Activated naive CD8-positive, alpha-beta T cell treated with anti-CD3 and anti-CD28 coated beads, Interleukin-2, amount 10 ng/mL, durations not matched to agents 7 days and 5 days (primary cell): ENCODE results near the gene CREB5. TPM values are rescaled to one million over a fixed set of nuclear protein-coding genes. Genes with fewer than 3 reads are reported as not detected.
"Not testable (repeated sequence)": the region's sequence is repeated elsewhere in the genome, so short reads cannot be mapped to it uniquely, and the experiment has no call there.

ENCODE experiments used
- ATAC-seq: fragments of 150-1000 bp; cut with Tn5 transposase; one replicate; pipeline ENCODE4 v1.10.0; 2021; ENCODE audit warnings: low read depth, moderate library complexity
- POLR2A ChIA-PET: fragments of 350-600 bp; sonication (Branson Sonifier 250); formaldehyde crosslinking; loops from one replicate; lab custom pipeline; 2021; ENCODE audit warnings: antibody characterized with exemption; lab: Charles Lee
- DNase-seq: peaks from one replicate; pipeline ENCODE4 v3.0.0; 2021
- H3K27ac Mint-ChIP-seq: one replicate; pipeline ENCODE4 v1.8.0; 2022; ENCODE audit warnings: mild to moderate bottlenecking, mixed read lengths
- H3K27me3 Mint-ChIP-seq: one replicate; pipeline ENCODE4 v1.8.0; 2022; ENCODE audit warnings: mild to moderate bottlenecking, moderate library complexity, mixed read lengths
- H3K36me3 Mint-ChIP-seq: one replicate; pipeline ENCODE4 v1.8.0; 2021; ENCODE audit warnings: mild to moderate bottlenecking, mixed read lengths
- H3K4me1 Mint-ChIP-seq: one replicate; pipeline ENCODE4 v1.8.0; 2021; ENCODE audit warnings: mixed read lengths
- H3K4me3 Mint-ChIP-seq: one replicate; pipeline ENCODE4 v1.8.0; 2022; ENCODE audit warnings: mild to moderate bottlenecking, moderate library complexity, mixed read lengths
- H3K9me3 Mint-ChIP-seq: one replicate; pipeline ENCODE4 v1.8.0; 2021; ENCODE audit warnings: mixed read lengths
- total RNA-seq, 2 experiments: library from RNA; stranded (reverse); gene quantifications; one replicate each; pipeline ENCODE4 v1.2.3, GENCODE V29; 2021

The CREB5 gene
- total RNA-seq, 2 experiments from 2014 or later, result not detected

GRCh38 chr7:28768577-28769147 lies 356.3 kb downstream of the CREB5 start:
- no peaks in the 10 kb centered on the region for H3K36me3 Mint-ChIP-seq
- POLR2A ChIA-PET, result no interaction called here
- no peaks in the 10 kb centered on the region for H3K9me3 Mint-ChIP-seq
- peaks cover 4% of the 10 kb centered on the region for H3K27me3 Mint-ChIP-seq
- no peak overlapping the region for H3K27ac Mint-ChIP-seq
- no peak for DNase-seq
- H3K4me3 Mint-ChIP-seq, result no peak overlapping the region
- no peaks in the 10 kb centered on the region for H3K4me1 Mint-ChIP-seq
- no peak for ATAC-seq

- H3K27ac Mint-ChIP-seq, result no peak overlapping the region
- no peak for ATAC-seq
- no peaks in the 10 kb centered on the region for H3K9me3 Mint-ChIP-seq
- DNase-seq, result no peak
- no peak overlapping the region for H3K4me3 Mint-ChIP-seq
- POLR2A ChIA-PET, result no interaction called here
- H3K4me1 Mint-ChIP-seq, result no peaks in the 10 kb centered on the region
- H3K27me3 Mint-ChIP-seq, result peaks cover 1% of the 10 kb centered on the region
- no peaks in the 10 kb centered on the region for H3K36me3 Mint-ChIP-seq
Observed at GRCh38 chr7:28771906-28772622, 359.7 kb downstream of the CREB5 start.

- ATAC-seq, result no peak
Observed at GRCh38 chr7:28773423-28774145, 361.3 kb downstream of the CREB5 start.

GRCh38 chr7:28774261-28774988 lies 362.1 kb downstream of the CREB5 start:
- H3K4me3 Mint-ChIP-seq, result no peak overlapping the region
- no peak for ATAC-seq
- no peaks in the 10 kb centered on the region for H3K4me1 Mint-ChIP-seq
- DNase-seq, result no peak
- no peak overlapping the region for H3K27ac Mint-ChIP-seq
- H3K36me3 Mint-ChIP-seq, result no peaks in the 10 kb centered on the region
- peaks cover 2% of the 10 kb centered on the region for H3K27me3 Mint-ChIP-seq
- H3K9me3 Mint-ChIP-seq, result no peaks in the 10 kb centered on the region
- POLR2A ChIA-PET, result no interaction called here

More at GRCh38 chr7:28773423-28774145, 361.3 kb downstream of the CREB5 start:
- no peak overlapping the region for H3K4me3 Mint-ChIP-seq
- H3K36me3 Mint-ChIP-seq, result no peaks in the 10 kb centered on the region
- DNase-seq, result no peak
- no peaks in the 10 kb centered on the region for H3K4me1 Mint-ChIP-seq
- no peaks in the 10 kb centered on the region for H3K9me3 Mint-ChIP-seq
- peaks cover 2% of the 10 kb centered on the region for H3K27me3 Mint-ChIP-seq
- POLR2A ChIA-PET, result no interaction called here
- H3K27ac Mint-ChIP-seq, result no peak overlapping the region

- no peak for ATAC-seq
- no peaks in the 10 kb centered on the region for H3K36me3 Mint-ChIP-seq
Observed at GRCh38 chr7:28776463-28777157, 364.3 kb downstream of the CREB5 start.

GRCh38 chr7:28778786-28779185 lies 366.5 kb downstream of the CREB5 start:
- Mint-ChIP-seq H3K36me3 (no peaks in the 10 kb centered on the region), H3K27me3 (peaks cover 12% of the 10 kb centered on the region), H3K4me3 (no peak overlapping the region), H3K4me1 (no peaks in the 10 kb centered on the region), H3K27ac (no peak overlapping the region), H3K9me3 (no peaks in the 10 kb centered on the region)
- ATAC-seq (no peak), DNase-seq (no peak)
- POLR2A ChIA-PET, result no interaction called here

More at GRCh38 chr7:28776463-28777157, 364.3 kb downstream of the CREB5 start:
- POLR2A ChIA-PET, result no interaction called here
- H3K27me3 Mint-ChIP-seq, result peaks cover 7% of the 10 kb centered on the region
- H3K27ac Mint-ChIP-seq, result no peak overlapping the region
- no peaks in the 10 kb centered on the region for H3K4me1 Mint-ChIP-seq
- no peaks in the 10 kb centered on the region for H3K9me3 Mint-ChIP-seq
- no peak overlapping the region for H3K4me3 Mint-ChIP-seq
- DNase-seq, result no peak

- no peak for ATAC-seq
- Mint-ChIP-seq H3K27me3 (peaks cover 12% of the 10 kb centered on the region), H3K9me3 (no peaks in the 10 kb centered on the region), H3K27ac (no peak overlapping the region), H3K36me3 (no peaks in the 10 kb centered on the region), H3K4me1 (no peaks in the 10 kb centered on the region), H3K4me3 (no peak overlapping the region)
- DNase-seq, result no peak
- POLR2A ChIA-PET, result no interaction called here
Observed at GRCh38 chr7:28779954-28780353, 367.6 kb downstream of the CREB5 start.

- DNase-seq (no peak), ATAC-seq (no peak)
- Mint-ChIP-seq H3K27me3 (peaks cover 12% of the 10 kb centered on the region), H3K9me3 (no peaks in the 10 kb centered on the region), H3K36me3 (no peaks in the 10 kb centered on the region), H3K4me3 (no peak overlapping the region), H3K4me1 (no peaks in the 10 kb centered on the region), H3K27ac (no peak overlapping the region)
- POLR2A ChIA-PET, result no interaction called here
Observed at GRCh38 chr7:28782362-28782761, 370.0 kb downstream of the CREB5 start.

- Mint-ChIP-seq H3K27ac (no peak overlapping the region), H3K9me3 (no peaks in the 10 kb centered on the region), H3K27me3 (peaks cover 12% of the 10 kb centered on the region), H3K4me1 (no peaks in the 10 kb centered on the region), H3K36me3 (no peaks in the 10 kb centered on the region), H3K4me3 (no peak overlapping the region)
- POLR2A ChIA-PET, result no interaction called here
- no peak for ATAC-seq
- no peak for DNase-seq
Observed at GRCh38 chr7:28784171-28784902, 372.0 kb downstream of the CREB5 start.

- no peaks in the 10 kb centered on the region for H3K36me3 Mint-ChIP-seq
- no peaks in the 10 kb centered on the region for H3K4me1 Mint-ChIP-seq
- DNase-seq (no peak), ATAC-seq (no peak)
- H3K9me3 Mint-ChIP-seq, result no peaks in the 10 kb centered on the region
- no peak overlapping the region for H3K4me3 Mint-ChIP-seq
- POLR2A ChIA-PET, result no interaction called here
- H3K27ac Mint-ChIP-seq, result no peak overlapping the region
- H3K27me3 Mint-ChIP-seq, result peaks cover 7% of the 10 kb centered on the region
Observed at GRCh38 chr7:28785041-28785995, 373.0 kb downstream of the CREB5 start.

GRCh38 chr7:28786156-28786555 lies 373.8 kb downstream of the CREB5 start:
- DNase-seq, H3K27ac Mint-ChIP-seq, ATAC-seq, H3K36me3 Mint-ChIP-seq, H3K9me3 Mint-ChIP-seq, H3K27me3 Mint-ChIP-seq, H3K4me1 Mint-ChIP-seq, POLR2A ChIA-PET, H3K4me3 Mint-ChIP-seq: not testable (repeated sequence)

- POLR2A ChIA-PET, result no interaction called here
- ATAC-seq (no peak), DNase-seq (no peak)
- Mint-ChIP-seq H3K4me3 (no peak overlapping the region), H3K4me1 (no peaks in the 10 kb centered on the region), H3K27ac (no peak overlapping the region), H3K9me3 (no peaks in the 10 kb centered on the region), H3K36me3 (no peaks in the 10 kb centered on the region), H3K27me3 (peaks cover 12% of the 10 kb centered on the region)
Observed at GRCh38 chr7:28787106-28787505, 374.8 kb downstream of the CREB5 start.
